ENCODE results near the gene DLEC1. TPM values are rescaled to one million over a fixed set of nuclear protein-coding genes. Genes with fewer than 3 reads are reported as not detected.

Gene DLEC1
- polyA plus RNA-seq, 3 donors: 0.22 to 0.71 (median 0.34) TPM

DNA sequence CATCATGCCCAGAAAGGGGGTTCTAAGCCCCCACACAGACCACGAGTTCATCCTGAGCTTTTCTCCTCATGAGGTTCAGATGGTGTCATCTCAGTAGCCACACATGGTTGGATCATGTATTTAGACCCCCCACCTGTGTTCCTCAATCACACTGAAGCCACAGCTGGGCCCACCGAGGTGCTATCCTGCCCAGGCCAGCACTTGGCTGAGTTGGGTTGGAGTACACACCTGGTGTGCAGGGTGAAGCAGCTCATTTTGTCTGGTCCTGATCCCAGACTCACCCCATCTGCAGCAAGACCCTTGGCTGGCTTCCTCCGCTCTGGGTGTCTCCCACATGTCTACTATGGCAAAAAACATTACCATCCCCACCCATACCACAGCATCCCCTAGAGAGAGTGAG is 56.0 kb downstream of the DLEC1 start:
- H3K27ac ChIP-seq (ENCODE audit: low read depth, low read length): no peak overlapping the region
- WGBS, 3 donors: 80 to 91% (median 82%) methylated on average over 3 of the region's 3 CpGs

DNA sequence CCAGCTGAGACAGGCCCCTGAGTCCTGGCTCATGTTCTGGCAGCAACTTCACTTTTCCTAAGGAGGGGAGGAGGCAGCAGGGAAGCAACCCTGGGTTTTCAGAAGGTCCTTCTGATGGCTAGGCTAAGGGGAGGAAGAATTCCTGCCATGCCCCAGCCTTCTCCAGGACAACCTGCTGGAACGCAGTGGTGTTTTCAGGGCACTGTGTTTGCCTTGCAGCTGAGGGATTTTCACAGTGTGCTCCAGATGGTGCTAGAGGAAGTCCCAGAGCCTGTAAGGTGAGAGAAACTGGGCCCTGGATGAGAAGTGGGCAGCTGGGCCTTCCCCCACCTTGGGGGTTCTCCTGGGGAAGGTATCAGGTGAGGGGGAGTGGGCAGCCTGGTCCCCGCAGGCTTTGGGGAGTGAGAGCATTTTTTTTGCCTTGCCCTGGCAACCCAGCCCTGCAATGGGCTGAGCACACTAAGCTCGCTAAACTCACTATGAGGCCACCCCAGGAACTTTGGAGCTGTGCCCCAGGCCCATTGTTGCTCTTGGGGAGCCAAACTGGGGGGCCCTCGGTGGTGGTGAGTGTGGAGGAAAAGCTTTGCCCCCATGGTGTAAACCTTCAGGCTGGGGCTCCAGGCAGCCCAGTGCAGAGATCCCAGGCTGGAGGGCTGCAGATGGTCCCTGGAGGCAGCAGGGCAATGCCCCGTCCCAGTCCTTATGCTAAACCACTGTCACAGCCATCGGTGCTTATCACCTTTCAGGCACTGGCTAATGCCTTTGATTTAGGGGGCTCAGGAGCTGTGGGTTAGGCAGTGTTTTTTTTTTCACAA is 56.9 kb downstream of the DLEC1 start:
- no peak overlapping the region for H3K27ac ChIP-seq (ENCODE audit: low read depth, low read length)
- 82 to 88% (median 86%) methylated on average over 6 of the region's 6 CpGs for WGBS, 3 donors

DNA sequence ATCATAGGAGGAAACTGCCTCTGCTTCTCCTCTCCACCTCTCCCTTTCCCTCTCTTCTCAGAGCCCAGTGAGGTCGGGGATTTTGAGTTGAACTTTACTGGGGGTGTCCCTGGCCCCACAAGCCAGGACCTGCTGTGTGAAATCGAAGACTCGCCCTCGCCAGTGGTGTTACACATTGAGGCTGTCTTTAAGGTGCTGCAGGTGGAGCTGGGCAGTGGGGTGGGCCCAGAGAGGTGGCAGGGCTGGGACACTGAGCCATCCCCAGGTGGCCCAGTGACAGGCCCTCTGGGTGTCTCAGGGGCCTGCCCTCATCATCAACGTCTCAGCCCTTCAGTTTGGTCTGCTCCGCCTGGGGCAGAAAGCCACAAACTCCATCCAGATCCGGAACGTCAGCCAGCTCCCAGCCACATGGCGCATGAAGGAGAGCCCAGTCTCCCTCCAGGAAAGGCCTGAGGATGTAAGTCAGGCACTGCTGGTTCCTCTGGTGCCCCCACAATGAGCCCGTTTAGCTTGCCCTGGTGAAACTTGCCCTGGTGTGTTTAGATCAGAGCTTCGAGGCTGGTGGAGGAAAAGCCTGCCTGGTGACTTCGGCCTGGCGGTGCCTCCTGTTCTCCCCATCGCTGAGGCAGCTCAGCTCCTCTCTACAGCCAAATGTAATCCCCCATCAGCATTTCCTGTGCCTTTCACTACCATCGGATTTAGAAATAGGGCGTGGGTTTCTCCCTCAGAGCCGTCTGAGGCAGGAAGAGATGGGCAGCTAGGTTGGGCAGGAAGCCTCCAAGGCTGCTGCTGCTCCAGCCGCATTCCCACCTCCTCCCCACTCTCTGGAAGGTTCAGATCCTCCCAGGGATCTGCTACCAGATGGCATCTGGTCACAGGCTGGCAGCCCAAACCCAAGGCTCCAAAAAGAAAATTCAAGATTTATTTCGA is 58.7 kb downstream of the DLEC1 start:
- 66 to 79% (median 73%) methylated on average over 19 of the region's 19 CpGs for WGBS, 3 donors

DNA sequence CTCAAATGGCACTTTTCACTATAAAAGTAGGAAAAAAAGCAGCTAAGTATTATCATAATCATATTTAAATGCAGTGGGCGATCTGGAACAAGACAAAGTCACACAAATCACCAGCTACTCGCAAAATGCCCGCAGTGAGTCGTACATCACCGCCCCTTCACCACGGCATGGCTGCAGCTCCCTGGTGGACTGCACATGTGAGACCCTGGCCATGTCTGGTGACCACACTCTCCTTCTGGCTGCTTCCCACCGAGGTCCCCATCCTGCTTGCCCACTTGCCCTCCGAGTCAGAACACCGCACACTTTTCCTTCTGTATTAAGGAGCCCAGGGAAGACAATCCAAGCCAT is 59.3 kb downstream of the DLEC1 start:
- no peak overlapping the region for H3K27ac ChIP-seq (ENCODE audit: low read depth, low read length)
- 84 to 94% (median 90%) methylated on average over 9 of the region's 9 CpGs for WGBS, 3 donors

More for the DNA sequence above, 58.7 kb downstream of the DLEC1 start:
- H3K27ac ChIP-seq (ENCODE audit: low read depth, low read length): no peak overlapping the region

DNA sequence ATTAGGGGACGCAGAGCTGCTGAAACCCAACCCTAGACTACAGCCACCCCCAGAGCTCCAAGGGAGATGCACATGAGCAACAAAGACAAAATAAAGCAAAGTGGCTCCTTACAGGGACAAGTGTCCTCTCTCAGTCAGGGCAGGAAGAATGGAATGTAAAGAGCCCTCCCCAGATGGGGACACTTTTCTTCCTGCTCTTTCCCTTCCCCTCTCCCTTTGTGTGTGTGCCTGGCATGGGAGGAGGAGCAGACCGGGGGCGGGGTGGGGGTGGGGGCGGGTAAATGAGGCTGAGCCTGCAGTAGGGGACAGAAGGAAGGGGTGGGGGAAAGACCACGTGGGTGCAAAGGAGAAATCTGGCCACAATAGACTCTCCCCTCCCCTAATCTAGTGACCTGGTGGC is 60.5 kb downstream of the DLEC1 start:
- H3K27ac ChIP-seq (ENCODE audit: low read depth, low read length): no peak overlapping the region
- WGBS, 3 donors: 31 to 53% (median 46%) methylated on average over 5 of the region's 5 CpGs

DNA sequence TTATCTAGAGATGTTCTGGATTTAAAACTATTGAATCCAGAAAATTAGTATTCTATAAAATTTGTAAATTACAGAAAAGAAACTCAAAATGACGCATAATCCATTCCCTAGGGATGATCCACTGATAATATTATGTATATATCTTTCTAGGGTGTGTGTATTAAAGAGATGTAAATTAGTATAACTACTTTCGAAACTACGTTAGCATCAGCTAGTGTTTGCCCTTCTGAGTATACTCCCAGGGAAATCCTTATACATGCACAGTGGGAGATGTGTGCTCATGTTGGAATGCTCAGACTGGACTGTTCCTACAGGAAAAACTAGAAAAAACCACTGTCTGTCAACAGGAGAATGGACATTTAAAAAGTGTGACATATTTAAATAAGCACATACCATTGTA is 61.5 kb downstream of the DLEC1 start:
- no peak overlapping the region for H3K27ac ChIP-seq (ENCODE audit: low read depth, low read length)
- WGBS, 3 donors: 79 to 94% (median 79%) methylated on average over 3 of the region's 3 CpGs

DNA sequence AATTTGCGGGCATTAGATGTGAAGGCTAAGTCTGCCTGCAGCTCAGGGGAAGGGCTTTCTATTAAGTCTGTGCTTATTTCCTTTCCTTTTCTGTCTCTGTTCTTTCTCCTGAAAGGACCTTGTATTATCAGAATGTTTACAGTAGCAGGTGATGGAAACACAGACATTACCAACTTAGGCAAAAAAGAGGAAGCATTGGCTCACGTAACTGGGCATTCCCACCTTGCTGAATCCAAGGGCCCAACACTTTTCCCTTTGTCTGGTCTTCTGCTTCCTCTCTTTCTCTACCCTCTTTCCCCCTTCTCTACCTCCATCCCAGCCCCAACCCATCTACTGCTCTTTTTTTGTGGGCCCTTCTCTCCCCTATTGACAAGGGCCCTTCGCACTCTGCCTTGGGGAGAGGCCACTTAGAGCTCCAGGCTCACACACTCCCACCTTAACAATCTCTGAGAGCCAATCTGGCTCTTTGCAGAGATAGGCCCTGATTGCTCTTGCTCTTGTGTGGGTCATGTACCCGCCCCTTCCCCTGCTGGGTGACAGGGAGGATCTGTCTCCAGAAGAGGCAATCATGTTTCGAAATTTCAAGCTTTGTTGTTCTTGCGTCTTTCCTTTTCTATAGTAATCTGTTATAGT is 62.9 kb downstream of the DLEC1 start:
- H3K27ac ChIP-seq (ENCODE audit: low read depth, low read length): no peak overlapping the region
- WGBS, 3 donors: 64 to 86% (median 74%) methylated on average over 6 of the region's 6 CpGs

DNA sequence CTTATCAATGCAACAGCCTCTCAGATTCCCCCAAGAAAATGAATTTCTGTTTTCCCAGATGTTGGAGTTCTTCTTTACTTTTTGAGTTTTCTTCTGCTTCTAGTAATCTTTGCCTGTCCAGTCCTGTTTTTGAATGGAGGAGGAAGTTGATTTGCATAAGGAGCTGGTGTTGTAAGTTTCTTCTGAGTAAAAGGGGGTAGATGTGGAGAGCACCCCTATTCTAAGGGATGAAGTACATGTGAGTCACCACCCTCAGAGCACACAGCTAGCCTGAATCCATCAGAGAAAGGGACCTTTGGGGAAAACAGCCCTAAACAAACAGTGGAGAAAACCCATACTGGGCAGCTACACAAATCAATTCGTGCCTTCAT is 63.4 kb downstream of the DLEC1 start:
- 55 to 71% (median 69%) methylated on average over 1 of the region's 1 CpG for WGBS, 3 donors
- H3K27ac ChIP-seq (ENCODE audit: low read depth, low read length): no peak overlapping the region

DNA sequence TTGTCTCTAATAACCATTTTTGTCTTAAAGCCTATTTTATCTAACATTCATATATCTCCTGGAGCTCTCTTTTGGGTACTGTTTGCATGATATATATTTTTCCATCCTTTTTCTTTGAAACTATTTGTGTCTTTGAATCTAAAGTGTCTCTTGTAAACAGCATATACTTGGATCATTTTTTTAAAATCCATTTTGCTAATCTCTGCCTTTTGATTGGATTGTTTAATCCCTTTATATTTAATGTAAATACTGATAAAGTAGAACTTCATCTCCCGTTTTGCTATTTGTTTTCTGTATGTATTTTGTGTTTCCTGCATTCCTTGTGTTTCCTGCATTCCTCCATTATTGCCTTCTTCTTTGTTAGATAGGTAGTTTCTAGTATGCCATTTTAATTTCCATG is 66.5 kb downstream of the DLEC1 start:
- no peak overlapping the region for H3K27ac ChIP-seq (ENCODE audit: low read depth, low read length)
- WGBS, 3 donors: 42 to 72% (median 72%) methylated on average over 1 of the region's 1 CpG

DNA sequence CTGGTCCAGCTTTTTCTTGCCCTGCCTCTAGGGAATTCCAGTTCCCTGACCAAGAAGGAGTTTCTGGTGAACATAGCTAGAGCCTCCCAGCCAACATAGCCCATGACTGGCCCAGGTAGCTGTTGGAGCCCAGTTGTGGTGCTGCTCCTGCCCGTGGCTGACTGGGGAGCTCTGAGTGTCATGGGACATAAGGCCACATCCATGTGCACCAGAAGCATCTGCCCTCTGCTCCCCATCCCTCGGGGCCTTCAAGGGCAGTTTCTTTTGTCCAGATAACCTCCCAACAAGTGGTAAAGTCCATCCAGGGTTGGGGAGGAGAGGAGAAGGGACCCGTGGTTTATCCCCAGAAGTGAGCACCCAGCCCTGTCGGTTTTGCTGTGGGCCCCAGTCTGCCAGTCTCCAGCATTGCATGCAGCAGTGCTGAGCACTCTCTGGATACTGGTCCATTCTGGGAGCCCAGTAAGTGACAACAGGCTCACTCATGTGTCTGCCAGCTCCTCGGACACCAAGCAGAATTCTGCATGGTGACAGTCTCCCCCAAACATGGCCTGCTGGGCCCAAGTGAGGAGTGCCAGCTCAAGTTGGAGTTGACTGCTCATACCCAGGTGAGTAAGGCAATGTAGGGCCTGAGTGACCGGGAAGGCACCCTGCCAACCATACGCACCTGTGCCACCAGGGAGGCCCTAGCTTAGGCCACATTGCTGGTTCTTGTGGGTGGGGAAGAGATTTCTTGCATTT is 69.1 kb downstream of the DLEC1 start:
- no peak overlapping the region for H3K27ac ChIP-seq (ENCODE audit: low read depth, low read length)
- WGBS, 3 donors: 77 to 86% (median 81%) methylated on average over 7 of the region's 7 CpGs

DNA sequence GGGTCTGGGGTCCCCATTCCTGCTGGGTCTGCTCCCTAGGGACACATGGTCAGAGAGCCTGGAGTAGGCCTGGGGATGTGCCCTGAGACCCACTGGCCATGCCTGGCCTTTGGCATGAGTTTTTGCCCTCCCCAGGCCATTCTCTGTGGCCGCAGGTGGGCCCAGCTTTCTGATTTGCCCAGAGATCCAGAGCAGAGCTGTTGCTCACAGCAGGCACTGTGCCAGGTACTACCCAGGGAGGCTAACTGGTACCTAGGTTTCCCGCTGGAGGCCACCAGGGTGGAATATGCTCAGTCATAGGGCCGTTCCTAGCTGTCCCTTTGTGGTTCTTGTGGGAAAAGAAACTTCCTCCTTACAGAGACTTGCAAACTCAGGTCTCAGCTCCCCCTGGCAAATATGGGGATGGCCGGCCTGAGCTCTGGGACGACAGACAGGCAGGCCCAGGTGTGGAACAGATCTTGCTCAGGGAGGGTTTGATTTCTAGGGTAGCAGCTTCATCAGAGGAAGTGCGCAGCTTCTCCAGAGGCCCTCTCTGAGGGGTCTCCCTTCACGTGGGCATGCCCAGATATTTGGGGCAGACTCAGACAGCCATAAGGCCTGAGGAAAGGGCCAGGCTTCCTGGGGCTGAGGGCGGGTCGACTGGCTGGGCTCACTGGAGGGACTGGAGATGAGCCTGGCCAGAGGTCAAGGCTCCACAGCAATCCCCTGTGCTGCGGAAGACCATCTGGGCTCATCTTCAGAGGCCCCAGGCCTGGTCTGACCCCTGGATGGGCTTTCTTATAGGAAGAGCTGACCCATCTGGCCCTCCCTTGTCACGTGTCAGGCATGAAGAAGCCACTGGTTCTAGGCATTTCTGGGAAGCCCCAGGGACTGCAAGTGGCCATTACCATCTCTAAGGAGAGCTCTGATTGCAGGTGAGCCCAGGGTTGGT is 69.9 kb downstream of the DLEC1 start:
- WGBS, 3 donors: 61 to 82% (median 63%) methylated on average over 11 of the region's 11 CpGs

DNA sequence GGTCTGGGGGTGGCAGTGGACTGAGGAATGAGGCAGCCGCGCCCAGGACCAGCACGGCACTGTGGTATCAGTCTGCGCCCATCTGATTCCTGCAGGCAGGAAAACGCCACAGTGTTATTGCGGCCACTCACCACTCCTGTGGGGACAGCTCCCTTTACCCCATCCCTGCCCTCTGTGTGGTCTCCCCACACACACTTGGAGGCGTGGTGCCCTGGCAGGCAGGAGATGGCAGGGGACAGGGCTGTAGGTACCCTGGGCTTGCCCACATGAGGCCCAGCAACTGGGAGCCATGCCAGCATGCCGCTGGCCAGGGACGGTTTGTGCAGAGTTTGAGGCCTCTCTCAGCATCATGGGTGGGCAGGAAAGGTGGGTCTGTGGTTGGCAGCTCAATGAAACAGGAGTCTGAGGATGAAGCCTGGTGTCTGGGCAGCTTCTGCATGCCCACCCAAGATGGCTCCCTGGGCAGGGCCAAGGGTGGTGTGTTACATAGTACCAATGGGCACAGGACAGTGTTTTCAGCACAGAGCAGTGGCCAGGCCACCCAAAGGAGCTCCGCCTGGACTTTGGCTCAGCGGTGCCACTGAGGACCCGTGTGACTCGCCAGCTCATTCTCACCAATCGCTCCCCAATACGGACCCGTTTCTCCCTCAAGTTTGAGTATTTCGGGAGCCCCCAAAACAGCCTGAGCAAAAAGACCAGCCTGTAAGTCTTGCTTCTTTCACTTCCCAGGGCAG is 70.7 kb downstream of the DLEC1 start:
- no peak overlapping the region for H3K27ac ChIP-seq (ENCODE audit: low read depth, low read length)
- 87 to 93% (median 90%) methylated on average over 17 of the region's 17 CpGs for WGBS, 3 donors

More for the DNA sequence above, 69.9 kb downstream of the DLEC1 start:
- H3K27ac ChIP-seq (ENCODE audit: low read depth, low read length): no peak overlapping the region

DNA sequence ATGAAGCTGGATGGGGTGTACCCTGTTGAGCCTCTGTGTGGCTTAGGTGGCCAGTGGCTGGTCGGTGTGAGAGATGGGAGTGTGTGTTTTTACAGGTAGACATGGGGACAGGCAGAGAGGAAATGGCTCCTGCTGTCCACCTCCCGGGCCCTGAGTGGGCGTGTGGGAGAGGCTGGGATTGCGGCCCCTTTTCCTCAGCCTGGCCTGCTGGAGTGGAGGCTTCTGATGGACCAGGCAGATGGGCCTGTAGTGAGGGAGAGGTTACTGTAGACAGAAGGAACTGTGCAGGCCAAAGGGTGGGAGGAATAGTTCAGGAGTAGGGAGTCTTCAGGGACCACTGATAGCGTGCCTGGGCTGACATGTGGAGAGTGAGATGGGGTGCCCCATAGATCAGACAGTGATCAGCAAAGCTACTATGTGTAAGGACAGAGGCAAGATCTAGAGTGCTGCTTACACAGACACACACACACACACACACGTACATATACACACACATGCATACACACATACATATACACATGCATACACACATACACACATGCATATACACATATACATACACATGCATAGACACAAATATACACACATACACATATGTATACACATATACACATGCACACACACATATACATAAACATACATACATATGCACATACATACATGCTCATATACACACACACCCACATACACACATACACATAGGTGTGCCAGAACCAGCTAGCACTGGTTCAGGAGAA is 71.5 kb downstream of the DLEC1 start:
- WGBS, 3 donors: 87 to 92% (median 91%) methylated on average over 6 of the region's 6 CpGs
- no peak overlapping the region for H3K27ac ChIP-seq (ENCODE audit: low read depth, low read length)

DNA sequence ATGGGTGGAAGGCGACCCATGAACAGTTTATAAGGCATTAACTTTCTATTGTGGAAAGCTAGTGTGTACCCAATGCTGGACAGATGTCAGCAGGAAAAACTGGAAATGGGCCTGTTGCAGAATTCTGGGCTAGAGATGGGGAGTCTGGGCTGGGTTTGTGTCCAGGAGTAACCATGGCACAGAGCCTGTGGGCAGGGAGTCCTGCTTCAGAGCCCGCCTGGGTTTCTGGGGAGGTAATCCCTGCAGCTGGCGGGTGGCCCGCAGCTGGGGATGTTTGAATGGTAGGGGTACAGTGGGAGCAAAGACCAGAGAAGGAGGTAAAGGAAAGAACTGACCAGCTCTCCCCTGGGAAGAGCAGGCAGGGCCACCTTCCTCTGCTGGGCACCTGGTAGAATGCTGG is 72.2 kb downstream of the DLEC1 start:
- 94 to 98% (median 96%) methylated on average over 4 of the region's 4 CpGs for WGBS, 3 donors
- H3K27ac ChIP-seq (ENCODE audit: low read depth, low read length): no peak overlapping the region

DNA sequence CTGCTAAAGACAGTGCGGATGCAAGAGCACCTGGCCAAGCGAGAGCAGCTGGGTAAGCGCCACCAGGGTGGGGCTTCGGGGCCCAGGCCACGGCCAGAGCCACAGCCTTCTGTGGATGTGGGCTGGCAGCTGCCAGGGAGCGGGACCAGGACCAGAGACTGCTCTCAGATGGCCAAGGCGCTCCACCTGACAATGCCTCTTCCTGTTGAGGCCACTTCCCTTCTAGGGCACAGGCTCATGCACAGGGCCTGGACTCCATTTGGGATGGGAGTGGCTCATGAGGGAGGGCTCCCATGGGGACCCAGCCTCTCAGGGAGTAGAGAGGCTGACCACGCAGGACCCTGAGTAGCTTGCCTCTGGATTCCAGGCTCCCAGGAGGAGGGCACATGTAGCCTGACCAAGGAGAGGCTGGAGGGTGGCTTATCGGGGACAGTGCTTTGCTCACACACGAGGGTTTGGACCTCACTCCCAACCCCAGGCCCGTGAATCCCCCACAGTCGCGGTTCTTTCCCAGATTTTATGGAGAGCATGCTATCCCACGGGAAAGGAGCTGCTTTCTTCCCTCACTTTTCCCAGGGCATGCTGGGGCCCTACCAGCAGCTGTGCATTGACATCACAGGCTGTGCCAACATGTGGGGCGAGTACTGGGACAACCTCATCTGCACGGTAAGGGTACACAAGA is 72.8 kb downstream of the DLEC1 start:
- WGBS, 3 donors: 80 to 84% (median 81%) methylated on average over 16 of the region's 16 CpGs

DNA sequence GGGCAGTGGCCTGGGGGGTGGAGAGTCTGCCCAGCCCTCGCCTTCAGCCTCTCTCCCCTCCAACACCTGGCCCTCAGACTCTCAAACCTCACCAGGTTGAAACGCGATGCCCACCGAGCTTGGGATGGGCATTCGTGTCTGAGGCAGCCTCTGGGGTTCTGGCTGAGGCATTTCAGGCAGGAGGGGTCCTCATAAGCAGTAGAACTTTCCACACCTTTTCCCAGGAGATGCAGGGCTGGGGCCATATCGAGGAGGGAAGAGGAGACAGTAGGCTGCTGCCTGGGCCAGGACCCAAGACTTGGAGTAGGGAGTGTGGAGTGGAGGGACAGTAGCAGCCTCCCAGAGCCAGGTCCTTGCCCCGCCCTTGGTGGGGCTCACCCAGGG is 73.4 kb downstream of the DLEC1 start:
- H3K27ac ChIP-seq (ENCODE audit: low read depth, low read length): no peak overlapping the region
- 86 to 90% (median 89%) methylated on average over 7 of the region's 7 CpGs for WGBS, 3 donors

More for the DNA sequence above, 72.8 kb downstream of the DLEC1 start:
- H3K27ac ChIP-seq (ENCODE audit: low read depth, low read length): no peak overlapping the region
